PC-9 (cell line): ENCODE data around the gene CCDC85C. TPM values are rescaled to one million over a fixed set of nuclear protein-coding genes. Genes with fewer than 3 reads are reported as not detected.

Source experiments
- BruUV-seq: library from RNA; stranded (reverse); fragments of 400-500 nt; replicated peaks from 2 replicates; lab custom pipeline; 2021; lab: Mats Ljungman, UMichigan
- CTCF ChIA-PET: fragments of 300-600 bp; sonication (Branson Sonifier 250); formaldehyde crosslinking; loops from one replicate; lab custom pipeline; 2022; ENCODE audit warnings: antibody characterized with exemption; lab: Charles Lee
- POLR2A ChIA-PET: fragments of 300-600 bp; sonication (Branson Sonifier 250); formaldehyde crosslinking; loops from one replicate; lab custom pipeline; 2022; ENCODE audit warnings: antibody characterized with exemption; ENCODE audit not compliant: unreplicated experiment; lab: Charles Lee
- DNase-seq, 2 experiments: peaks; one replicate each; pipeline versions ENCODE4 v3.0.0 to v3.0.0-alpha.2; 2015 to 2022; ENCODE audit warnings: mixed read lengths in 1 of 2
- H2AFZ ChIP-seq: fragments of 200-600 bp; sonication (generic); 2 replicates; pipeline ENCODE4 v1.8.1; 2017; ENCODE audit warnings: antibody characterized with exemption
- H3F3A ChIP-seq: fragments of 200-600 bp; sonication (generic); 2 replicates; pipeline ENCODE4 v1.8.1; 2017; ENCODE audit warnings: antibody characterized with exemption, mild to moderate bottlenecking, low read depth; ENCODE audit not compliant: insufficient read depth
- H3K27ac ChIP-seq: fragments of 200-600 bp; sonication (generic); 2 replicates; pipeline ENCODE4 v1.6.1; 2016; ENCODE audit warnings: mixed run types
- H3K27me3 ChIP-seq: fragments of 200-600 bp; sonication (generic); 2 replicates; pipeline ENCODE4 v1.6.1; 2016; ENCODE audit warnings: low read depth, mixed run types; ENCODE audit not compliant: insufficient read depth
- H3K36me3 ChIP-seq: fragments of 200-600 bp; sonication (generic); 2 replicates; pipeline ENCODE4 v1.6.1; 2016; ENCODE audit warnings: low read depth, mixed run types
- H3K4me1 ChIP-seq: fragments of 200-600 bp; sonication (generic); replicated peaks from 2 replicates; pipeline ENCODE4 v1.6.1; 2016; ENCODE audit warnings: mixed run types; ENCODE audit not compliant: insufficient read depth
- H3K4me2 ChIP-seq: fragments of 200-600 bp; sonication (generic); 2 replicates; pipeline ENCODE4 v1.6.1; 2017; ENCODE audit warnings: mixed run types
- H3K4me3 ChIP-seq: fragments of 200-600 bp; sonication (generic); 2 replicates; pipeline ENCODE4 v1.6.1; 2016; ENCODE audit warnings: mixed run types
- H3K79me2 ChIP-seq: fragments of 200-600 bp; sonication (generic); 2 replicates; pipeline ENCODE4 v1.6.1; 2017; ENCODE audit warnings: low read depth, mixed run types
- H3K9me2 ChIP-seq: fragments of 200-600 bp; sonication (generic); 2 replicates; pipeline ENCODE4 v1.8.1; 2017; ENCODE audit warnings: mild to moderate bottlenecking; ENCODE audit not compliant: insufficient read depth
- H3K9me3 ChIP-seq: fragments of 200-600 bp; sonication (generic); 2 replicates; pipeline ENCODE4 v1.8.1; 2016; ENCODE audit warnings: low read depth; ENCODE audit not compliant: insufficient read depth
- H4K20me1 ChIP-seq: fragments of 200-600 bp; sonication (generic); 2 replicates; pipeline ENCODE4 v1.8.1; 2017; ENCODE audit not compliant: insufficient read depth
- CTCF ChIP-seq: fragments of 200-600 bp; sonication (generic); conservative IDR thresholded peaks from 2 replicates; pipeline ENCODE4 v1.6.1; 2017; ENCODE audit warnings: mixed run types, antibody characterized with exemption, mild to moderate bottlenecking, moderate library complexity
- EZH2 ChIP-seq: fragments of 200-600 bp; sonication (generic); IDR thresholded peaks from 2 replicates; pipeline ENCODE4 v1.8.0; 2017; ENCODE audit warnings: antibody characterized with exemption, low read depth
- intact Hi-C: fragments of 100-400 bp; cut with micrococcal nuclease; formaldehyde crosslinking; loops from one replicate; pipeline ENCODE4 v1.10.0; 2022; ENCODE audit not compliant: unreplicated experiment
- total RNA-seq: library from RNA; stranded (reverse); gene quantifications from 2 replicates; pipeline ENCODE4 v1.2.3, GENCODE V29; 2021

CCDC85C gene
- total RNA-seq, 1 experiment from 2014 or later: 21.2 TPM

GRCh38 chr14:99473458-99473857, 130.5 kb downstream of the CCDC85C start:
- Histone ChIP-seq H3K4me2 (no peak overlapping the region), H3K79me2 (peaks cover 60% of the 10 kb centered on the region), H3K4me1 (peaks cover 3% of the 10 kb centered on the region; the same call in 1 of the 2 replicates), H3K27ac (no peak overlapping the region), H3K36me3 (no peaks in the 10 kb centered on the region), H3K27me3 (no peaks in the 10 kb centered on the region), H3K9me3 (no peaks in the 10 kb centered on the region), H2AFZ (no peak overlapping the region), H3K9me2 (no peaks in the 10 kb centered on the region), H3F3A (no peaks in the 10 kb centered on the region), H4K20me1 (peaks cover 9% of the 10 kb centered on the region), H3K4me3 (no peak overlapping the region)
- no peak for DNase-seq
- ChIA-PET CTCF (no interaction called here), POLR2A (no interaction called here)
- intact Hi-C loops: no loop called here
- TF ChIP-seq EZH2 (no peak), CTCF (no peak)
- no TSS peak for BruUV-seq

- Histone ChIP-seq H3K27ac (no peak overlapping the region), H2AFZ (no peak overlapping the region), H3K27me3 (no peaks in the 10 kb centered on the region), H3K79me2 (peaks cover 54% of the 10 kb centered on the region), H3F3A (no peaks in the 10 kb centered on the region), H3K9me3 (no peaks in the 10 kb centered on the region), H3K9me2 (no peaks in the 10 kb centered on the region), H3K4me2 (no peak overlapping the region), H4K20me1 (peaks cover 9% of the 10 kb centered on the region), H3K4me3 (no peak overlapping the region), H3K36me3 (no peaks in the 10 kb centered on the region), H3K4me1 (no peaks in the 10 kb centered on the region)
- TF ChIP-seq EZH2 (no peak), CTCF (no peak)
- DNase-seq: no peak
- intact Hi-C loops: no loop called here
- BruUV-seq: no TSS peak
- ChIA-PET CTCF (no interaction called here), POLR2A (no interaction called here)
These were observed 131.1 kb downstream of the CCDC85C start for GRCh38 chr14:99472937-99473336.

DNA sequence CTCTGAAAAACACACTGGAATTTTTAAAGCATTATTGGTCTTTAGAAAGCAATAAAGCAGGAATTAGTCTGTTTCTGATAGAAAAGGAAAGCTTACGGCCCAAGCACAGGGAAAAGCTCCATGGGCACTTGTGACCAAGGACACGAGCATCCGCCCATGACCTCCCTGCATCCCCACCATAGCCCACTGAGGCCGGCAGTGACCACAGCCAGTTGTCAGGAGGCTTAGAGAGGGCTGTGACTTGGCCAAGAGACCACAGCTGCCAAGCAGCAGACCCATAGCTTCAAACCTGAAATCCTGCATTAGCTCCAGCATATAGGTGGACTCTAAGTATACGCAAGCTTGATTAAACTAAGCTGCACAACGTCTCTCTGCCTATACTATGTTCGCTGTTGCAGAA, 132.3 kb downstream of the CCDC85C start:
- Histone ChIP-seq H4K20me1 (peaks cover 9% of the 10 kb centered on the region), H3K4me1 (no peaks in the 10 kb centered on the region), H3K79me2 (peaks cover 45% of the 10 kb centered on the region), H3K27ac (no peak overlapping the region), H3K36me3 (no peaks in the 10 kb centered on the region), H2AFZ (no peak overlapping the region), H3K4me3 (no peak overlapping the region), H3K27me3 (no peaks in the 10 kb centered on the region), H3K9me3 (no peaks in the 10 kb centered on the region), H3F3A (no peaks in the 10 kb centered on the region), H3K9me2 (no peaks in the 10 kb centered on the region), H3K4me2 (no peak overlapping the region)
- ChIA-PET CTCF (no interaction called here), POLR2A (interaction anchor here (0.5 kb wide), 1 partner anchor 20 kb away, joined by 3 read pairs; no protein-coding TSS in a partner anchor)
- TF ChIP-seq CTCF (no peak), EZH2 (no peak)
- intact Hi-C loops: no loop called here
- DNase-seq: no peak
- no TSS peak for BruUV-seq
